Inferior parietal cortex (tissue), 1 donor: ENCODE measurements around the gene STYX.
"Not testable (repeated sequence)": the region's sequence is repeated elsewhere in the genome, so short reads cannot be mapped to it uniquely, and the experiment has no call there.

Experiments used
- DNase-seq: peaks from one replicate; pipeline ENCODE4 v3.0.0-alpha.2; 2016; ENCODE audit errors: extremely low spot score

The STYX gene

DNA sequence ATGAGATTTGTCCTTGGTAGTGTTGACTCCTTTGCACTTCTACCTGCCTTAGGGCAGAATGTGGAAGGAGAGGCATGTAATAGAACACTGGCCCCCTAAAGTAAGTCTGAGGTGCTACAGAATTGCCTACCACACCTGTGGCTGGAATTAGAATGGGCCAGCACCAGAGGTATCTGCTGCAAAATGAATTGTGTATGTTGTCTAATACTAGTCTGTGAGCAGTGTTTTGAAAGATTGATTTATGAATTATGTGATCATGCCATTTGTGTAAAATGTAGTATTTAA is 5.7 kb upstream of the STYX start:
- no peak for DNase-seq

DNA sequence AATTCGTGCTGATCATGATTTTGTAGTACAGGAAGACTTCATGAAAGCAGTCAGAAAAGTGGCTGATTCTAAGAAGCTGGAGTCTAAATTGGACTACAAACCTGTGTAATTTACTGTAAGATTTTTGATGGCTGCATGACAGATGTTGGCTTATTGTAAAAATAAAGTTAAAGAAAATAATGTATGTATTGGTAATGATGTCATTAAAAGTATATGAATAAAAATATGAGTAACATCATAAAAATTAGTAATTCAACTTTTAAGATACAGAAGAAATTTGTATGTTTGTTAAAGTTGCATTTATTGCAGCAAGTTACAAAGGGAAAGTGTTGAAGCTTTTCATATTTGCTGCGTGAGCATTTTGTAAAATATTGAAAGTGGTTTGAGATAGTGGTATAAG is 2.5 kb upstream of the STYX start:
- not testable (repeated sequence) for DNase-seq

DNA sequence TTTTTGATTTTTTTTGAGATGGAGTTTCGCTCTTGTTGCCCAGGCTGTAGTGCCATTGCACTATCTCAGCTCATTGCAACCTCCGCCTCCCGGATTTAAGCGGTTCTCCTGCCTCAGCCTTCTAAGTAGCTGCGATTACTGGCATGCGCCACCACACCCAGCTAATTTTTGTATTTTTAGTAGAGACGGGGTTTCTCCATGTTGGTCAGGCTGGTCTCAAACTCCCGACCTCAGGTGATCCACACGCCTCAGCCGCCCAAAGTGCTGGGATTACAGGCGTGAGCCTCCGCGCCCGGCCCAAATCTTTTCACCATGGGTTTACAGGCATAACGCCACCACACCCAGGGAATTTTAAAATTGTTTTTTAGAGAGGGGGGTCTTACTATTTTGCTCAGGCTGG is 931 bp upstream of the STYX start:
- not testable (repeated sequence) for DNase-seq

DNA sequence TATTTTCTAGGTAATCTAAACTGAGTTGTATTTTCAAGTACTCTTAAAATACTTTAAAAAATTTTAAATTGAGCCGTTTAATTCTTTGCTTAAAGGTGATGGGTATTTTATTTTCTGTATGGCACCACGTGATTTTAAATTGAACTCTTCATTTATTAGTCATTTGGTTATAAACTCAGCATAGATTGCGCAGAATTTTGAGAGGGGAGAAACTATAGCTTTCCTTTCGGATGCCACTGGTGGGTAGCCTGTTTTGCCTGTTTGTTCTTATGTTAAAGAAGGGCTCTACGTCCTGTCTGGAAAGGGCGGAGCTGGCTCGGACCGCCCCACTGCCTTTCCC is 411 bp upstream of the STYX start:
- no peak for DNase-seq

DNA sequence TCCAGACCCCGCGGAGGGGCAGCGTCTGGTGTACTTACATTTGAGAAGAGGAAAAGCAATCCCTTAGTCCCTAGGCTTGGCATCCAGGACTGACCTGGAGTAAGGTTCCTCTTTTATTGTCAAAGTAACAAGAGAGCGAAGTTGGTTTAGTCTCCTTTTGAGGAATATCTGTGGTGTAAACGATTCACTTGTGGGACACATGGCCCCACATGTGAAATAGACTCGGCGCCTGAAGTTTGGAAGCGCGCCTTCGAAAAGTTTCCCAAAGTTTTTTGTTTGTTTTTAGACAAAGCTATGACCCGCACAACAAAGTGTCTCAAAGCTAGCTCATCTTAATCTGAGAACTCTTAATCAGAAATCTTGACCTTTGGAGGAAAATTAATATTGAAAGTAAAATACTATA is 744 bp downstream of the STYX start:
- DNase-seq, result peak; percentile 26

DNA sequence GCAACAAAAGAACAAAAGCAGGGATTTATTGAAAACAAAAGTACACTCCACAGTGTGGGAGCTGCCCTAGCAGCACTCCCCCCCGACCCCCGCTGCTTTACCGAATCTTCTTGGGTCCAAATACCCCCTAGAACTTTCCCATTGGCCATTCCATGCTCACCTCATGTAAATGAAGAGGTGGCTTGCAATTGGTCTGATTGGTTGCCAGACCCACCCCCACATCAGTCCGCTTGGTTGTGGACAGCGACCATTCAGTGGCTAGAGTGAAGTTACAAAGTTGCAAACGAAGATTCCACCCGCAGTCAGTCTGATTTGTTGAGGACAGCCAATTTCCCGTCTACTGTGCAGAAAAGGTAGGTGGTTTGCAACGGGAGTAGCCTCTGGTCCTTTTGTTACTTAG is 3.9 kb downstream of the STYX start:
- DNase-seq, result no peak

DNA sequence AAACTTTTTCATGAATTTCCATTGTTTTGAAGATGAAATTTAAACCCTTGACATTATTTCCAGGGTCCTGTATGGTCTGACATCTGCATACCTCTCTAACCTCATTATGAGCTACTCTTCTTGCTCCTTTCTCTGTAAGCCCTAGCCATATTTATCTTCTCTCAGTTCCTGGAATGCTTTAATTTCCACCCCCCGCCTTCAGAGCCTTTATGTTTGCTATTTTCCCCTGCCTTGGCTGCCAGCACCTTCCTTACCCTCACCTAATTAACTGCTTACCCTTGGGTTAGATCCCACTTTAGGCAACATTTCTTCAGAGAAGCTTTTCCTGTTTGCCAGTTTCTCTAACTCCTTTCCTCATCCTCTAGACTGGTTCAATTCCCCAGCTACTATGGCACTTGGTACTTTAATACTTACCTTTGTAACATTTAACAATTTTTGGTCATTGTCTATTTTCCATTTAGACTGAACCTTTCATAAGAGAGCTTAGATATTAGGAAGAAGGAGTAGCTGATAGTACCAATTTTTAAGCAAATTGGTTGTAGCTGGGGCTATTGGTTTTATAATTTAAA is 6.0 kb downstream of the STYX start:
- no peak for DNase-seq

DNA sequence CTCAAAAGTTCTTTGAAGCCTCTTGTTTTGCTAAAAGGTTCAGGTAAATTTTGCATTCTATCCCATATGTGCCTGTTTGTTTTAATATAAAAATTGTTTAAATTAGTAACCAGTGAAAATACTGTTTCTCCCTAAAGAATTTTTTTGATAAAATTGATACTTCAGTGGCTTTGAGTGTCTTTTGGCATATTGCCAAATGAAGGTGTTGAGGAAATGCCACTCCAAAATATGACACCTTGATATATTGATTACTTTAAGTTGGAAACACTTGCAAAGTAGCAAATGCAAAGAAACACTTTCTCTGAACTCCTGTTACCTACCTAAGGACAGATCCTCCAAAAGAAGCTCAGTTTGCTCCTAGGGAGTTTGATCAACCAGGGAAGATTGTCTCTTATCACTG is 8.4 kb downstream of the STYX start:
- DNase-seq, result no peak

DNA sequence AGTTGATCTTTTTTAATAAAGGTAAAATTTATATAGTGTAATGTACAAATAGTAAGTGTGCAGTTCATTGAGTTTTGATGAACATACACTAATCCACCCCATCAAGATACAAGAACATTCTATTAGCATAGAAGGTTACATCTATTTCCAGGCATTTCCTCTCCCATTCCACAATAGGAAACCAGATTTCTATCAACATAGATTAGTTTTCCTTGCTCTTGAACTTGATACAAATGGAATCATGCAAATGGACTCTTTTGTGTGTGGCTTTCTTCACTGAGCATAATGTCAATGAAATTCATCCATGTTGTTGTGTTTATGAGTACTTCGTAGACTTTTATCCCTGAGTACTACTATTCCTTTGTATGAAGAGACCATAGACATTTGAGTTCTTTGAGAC is 10.8 kb downstream of the STYX start:
- DNase-seq, result no peak

DNA sequence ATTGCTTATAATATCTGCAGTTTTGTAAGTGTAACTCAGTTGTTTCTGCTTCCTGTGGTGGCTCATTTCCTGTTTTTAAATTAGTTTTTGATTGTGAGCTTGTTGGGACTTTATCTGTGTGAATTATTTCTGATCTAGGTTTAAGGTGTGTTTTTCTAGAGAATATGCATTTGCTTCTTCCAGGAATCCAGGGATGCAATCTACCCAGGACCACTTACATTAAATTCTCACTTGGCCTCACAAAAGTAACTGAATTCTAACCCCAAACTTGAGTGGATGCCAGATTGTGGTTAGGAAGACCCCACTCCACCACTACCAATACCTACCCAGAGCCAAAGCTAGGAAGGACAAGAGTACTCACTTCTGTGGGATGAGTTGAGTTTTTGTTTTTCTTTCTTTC is 11.9 kb downstream of the STYX start:
- DNase-seq, result no peak

DNA sequence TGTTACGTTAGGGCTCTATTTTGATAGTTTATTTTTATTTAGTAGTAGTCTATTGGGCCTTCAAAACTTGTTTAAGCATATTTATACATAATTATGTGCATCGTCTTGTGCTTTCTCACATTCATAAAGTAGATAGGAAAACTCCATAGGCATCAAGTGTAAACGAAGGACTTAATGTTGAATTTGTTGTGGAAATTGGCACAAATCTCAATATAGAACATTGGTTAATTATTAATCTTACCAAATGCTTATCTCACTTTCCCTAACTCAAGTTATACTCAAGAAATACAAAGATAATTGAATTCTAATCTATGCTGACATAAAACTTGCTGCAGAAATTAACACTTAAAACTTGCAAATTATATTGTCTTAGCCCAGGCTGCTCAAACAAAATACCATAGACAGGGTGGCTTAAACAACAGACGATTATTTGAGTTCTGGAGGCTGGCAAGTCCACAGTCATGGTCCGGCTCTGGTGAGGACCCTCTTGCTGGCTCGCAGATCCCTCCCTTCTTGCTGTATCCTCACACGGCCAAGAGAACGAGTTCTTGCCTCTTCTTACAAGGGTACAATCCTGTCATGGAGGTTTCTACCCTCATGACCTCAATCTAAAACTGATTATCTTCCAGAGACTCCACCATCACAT is 18.8 kb downstream of the STYX start:
- no peak for DNase-seq

DNA sequence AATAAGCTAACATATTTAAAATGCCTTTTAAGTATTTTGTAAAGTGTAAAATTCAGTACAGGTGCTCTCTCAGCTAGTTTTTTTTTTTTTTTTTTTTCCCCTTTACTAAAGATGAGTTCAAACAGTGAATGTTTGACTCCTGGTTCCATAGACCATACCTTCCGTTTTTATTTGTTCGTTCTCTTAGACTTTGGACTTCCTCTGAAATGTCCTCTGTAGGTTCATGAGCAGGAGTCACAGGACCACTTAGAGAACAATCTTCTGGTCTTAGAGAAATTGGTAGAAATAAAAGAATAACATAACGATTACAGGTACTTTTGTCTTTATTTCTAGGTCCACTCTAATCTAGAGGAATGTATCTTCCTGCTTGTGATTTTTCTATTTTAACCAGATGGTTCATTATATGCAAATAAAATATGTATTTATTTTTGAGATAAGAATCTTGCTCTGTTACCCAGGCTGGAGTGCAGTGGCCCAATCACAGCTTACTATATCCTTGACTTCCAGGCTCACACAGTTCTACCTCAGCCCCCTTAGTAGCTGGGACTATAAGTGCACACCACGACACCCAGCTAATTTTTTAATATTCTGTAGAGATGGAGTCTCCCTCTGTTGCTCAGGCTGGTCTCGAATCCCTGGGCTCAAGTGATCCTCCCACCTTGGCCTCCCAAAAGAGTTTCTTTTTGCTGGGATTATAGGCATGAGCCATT is 25.8 kb downstream of the STYX start:
- no peak for DNase-seq

DNA sequence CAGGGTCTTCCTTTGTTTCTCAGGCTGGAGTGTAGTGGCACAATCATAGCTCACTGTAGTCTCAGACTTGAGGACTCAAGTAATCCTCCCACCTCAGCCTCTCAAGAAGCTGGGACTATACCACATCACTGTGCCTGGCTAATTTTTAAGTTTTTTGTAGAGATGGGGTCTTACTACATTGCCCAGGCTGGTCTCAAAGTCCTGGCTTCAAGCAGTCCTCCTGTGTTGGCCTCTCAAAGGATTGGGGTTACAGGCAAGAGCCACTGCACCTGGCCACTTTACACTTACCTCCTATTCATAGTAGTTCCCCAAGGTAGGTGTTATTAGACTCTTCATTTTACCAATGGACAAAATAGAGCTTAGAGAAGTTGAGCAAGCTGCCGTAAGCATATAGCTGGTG is 29.2 kb downstream of the STYX start:
- DNase-seq, result no peak

DNA sequence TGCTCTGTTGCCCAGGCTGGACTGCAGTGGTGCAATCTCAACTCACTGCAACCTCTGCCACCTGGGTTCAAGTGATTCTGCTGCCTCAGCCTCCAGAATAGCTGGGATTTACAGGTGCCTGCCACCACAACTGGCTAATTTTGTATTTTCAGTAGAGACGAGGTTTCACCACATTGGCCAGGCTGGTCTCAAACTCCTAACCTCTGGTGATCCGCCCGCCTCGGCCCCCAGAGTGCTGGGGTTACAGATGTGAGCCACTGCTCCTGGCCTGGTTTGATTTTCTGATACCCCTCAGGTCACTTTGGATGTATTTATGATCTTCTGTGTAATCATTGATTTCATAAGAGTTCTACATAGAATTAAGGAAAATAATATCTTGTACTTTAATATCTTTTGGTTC is 33.0 kb downstream of the STYX start:
- DNase-seq, result not testable (repeated sequence)

DNA sequence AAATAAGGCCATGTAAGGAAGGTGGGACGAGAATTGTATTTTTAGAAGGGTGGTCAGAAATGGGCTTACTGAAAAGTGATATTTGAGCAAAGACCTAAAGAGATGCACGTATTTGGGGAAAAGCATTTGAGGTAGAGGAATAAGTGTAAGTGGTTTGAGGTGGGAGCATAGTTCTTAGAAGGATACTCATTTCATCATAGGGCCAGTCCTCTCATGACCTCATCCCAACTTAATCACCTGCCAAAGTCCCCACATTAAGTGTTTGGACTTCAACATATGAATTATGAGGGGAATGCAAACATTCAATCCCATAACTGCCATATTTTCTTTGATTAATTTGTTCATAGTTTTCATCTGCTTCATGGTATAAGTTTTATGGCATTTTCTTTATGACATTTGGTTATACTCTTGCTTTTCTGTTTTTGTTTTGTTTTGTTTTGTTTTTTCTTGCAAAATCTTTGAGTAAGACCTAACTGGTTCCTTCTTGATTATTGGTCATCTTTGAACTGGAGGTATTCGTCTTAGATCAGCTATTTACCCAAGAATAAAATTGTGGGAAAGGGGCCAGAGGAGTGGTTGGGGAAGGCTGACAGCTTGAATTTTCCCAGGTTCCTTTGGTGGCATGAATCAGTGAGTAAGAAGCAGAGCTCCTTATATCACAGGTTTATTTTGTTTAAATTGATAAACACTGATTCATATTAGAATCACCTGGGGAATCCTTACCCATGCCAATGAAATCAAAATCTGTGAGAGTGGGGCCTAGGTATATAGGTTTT is 37.3 kb downstream of the STYX start:
- no peak for DNase-seq

DNA sequence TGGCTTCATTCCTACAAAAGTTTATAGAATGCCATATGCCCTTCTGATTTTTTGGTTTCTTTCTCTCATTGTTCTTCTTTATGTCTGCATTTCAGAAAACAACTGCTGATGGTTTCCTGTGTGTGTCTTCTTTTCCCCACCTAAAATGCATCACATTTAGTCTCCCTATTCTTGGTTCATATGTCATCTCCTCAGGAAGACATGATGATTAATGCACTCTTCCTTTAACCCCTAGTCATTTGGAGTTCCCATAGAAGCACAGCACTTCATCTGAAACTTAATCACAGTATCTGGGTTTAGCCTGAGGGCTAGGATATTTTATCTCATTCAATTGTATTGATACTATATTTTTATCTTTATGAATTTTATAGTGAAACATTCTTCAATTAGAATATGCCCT is 39.9 kb downstream of the STYX start:
- DNase-seq, result no peak

DNA sequence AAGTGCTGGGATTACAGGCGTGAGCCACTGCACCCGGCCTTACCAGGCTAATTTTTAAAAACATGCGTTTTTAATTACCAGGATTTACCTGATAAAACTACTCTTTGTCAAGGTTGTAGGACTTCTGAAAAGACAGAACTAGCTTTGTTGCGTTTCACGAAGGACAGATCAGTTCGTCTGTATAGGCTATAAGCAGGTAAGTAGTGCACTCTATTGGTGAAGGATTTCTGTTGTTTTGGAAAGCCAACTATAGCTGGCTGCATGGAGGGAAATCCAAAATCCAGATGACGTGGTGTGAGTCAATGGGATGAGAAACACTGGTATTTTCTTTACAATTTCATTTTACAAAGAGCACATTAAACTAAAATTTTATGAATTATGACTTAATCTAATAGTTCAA is 46.9 kb downstream of the STYX start:
- no peak for DNase-seq

DNA sequence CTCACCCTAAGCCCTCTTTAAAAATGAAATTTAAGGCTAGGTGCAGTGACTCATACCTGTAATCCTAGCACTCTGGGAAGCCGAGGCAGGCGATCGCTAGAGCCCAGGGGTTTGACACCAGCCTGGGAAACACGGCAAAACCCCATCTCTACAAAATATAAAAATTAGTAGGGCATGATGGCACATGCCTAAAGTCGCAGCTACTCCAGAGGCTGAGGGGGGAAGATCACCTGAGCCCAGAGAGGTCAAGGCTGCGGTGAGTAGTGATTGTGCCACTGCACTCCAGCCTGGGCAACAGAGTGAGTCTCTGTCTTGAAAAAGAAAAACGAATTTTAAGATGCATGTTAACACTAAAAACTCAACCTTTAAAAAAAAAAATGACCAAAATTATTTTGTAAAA is 48.7 kb downstream of the STYX start:
- DNase-seq, result no peak

DNA sequence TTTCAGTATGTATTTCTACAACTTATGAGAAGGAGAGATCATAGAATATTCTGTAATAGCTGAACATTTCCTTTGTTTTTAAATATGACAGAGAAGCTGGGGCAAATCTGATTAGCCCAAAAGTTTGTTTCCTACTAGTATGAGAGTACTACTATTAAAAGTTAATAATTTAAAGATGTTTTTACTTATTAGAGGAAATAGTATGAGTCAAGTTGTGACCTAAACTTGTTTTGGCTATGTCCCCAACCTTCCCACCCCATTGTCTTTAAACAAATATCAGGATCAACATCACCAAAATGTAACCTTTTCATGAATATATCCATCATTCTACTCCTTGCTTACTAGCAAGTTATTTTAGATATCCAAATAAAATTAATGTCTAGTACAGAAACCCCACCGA is 50.9 kb downstream of the STYX start:
- no peak for DNase-seq

DNA sequence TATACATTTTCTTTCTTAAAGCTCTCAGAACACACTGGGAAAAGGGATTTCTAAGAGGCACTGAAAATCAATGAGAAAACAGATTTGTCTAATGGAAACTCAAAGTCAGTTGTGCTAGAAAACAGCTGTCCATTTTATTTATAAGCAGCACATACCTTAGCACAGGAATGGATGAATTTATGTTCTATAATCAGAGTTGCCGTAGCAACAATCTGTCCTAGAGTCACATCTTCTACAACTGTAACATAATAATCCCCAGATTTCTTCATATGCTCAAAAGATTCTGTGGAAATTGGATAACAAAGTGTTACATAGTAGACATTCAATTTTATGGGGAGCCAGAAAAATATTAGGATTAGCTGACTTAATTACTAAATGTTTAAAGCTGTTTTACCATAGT is 51.7 kb downstream of the STYX start:
- no peak for DNase-seq

DNA sequence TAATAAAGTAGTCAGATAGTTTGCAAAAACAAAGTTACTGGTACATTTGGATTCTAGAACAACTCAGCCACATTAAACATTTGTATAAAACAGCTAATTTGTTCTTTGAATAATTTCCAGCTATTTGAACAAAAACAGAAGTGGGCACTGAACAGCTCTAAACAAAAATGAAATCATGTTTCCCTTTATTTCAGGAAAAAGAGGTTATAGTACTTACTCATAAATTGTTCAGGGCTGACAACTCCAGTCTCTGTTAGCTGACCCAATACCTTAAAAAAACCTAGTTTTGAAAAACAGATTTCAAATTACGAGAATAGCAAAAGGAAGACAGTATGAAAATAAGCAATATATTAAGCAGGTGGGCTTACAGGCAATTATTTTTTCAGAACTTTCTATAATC is 53.2 kb downstream of the STYX start:
- no peak for DNase-seq

DNA sequence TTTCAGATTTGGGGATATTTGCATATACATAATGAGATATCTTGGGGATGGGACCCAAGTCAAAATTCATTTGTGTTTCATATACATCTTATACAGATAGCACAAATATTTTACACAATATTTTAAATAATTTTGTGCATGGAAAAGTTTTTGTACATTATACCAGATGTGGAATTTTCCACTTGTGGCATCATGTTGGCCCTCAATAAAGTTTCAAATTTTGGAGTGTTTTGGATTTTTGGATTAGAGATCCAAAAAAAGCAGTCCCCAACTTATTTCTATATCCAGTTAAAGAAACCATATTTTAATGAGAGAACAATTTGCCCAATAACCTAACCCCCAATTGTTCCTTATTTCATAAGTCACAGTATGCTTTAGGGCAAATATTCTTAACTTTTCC is 56.9 kb downstream of the STYX start:
- DNase-seq, result no peak

DNA sequence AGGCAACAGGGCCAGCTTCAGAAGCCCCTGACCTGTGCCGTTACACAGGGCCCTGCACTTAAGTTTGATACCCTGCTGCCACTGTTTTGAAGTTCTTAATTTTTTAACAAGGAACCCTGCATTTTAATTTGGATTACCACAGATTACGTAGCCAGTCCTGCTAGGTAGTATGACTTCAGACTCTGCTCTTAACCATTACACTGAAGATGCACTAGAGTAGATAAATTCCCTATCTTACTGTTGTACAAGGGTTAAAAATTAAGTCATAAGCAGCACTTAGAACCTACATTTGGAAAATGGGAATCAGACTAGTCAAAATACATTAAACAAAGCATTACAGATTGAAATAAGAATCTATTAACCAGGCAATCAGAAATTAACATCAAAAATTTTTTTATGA is 59.2 kb downstream of the STYX start:
- no peak for DNase-seq
